GM21367 (cell line): ENCODE data around the gene RAI1.

Experiments used
- ATAC-seq: cut with Tn5 transposase; IDR thresholded peaks from one replicate; pipeline ENCODE4 v1.9.1; 2021; ENCODE audit not compliant: unreplicated experiment

Gene RAI1

DNA sequence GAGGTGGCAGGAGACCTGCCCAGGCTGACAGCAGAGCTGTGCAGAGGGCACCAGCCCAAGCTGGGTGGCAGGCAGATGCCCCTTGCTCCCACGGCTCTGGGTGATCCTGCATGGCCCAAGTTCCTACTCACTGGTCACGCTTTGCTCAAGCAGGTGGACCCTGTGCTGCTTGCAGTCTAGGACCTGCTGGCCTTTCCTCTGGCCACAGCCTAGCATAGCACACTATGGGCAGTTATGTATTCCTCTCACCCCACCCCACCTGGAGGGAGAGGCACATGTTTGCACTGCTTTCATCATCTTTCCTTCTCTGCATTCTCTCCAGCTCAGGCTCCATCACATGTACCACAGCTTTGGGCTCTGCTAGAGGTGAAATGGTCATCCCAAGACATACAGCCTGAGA, 175.1 kb downstream of the RAI1 start:
- ATAC-seq = no peak

DNA sequence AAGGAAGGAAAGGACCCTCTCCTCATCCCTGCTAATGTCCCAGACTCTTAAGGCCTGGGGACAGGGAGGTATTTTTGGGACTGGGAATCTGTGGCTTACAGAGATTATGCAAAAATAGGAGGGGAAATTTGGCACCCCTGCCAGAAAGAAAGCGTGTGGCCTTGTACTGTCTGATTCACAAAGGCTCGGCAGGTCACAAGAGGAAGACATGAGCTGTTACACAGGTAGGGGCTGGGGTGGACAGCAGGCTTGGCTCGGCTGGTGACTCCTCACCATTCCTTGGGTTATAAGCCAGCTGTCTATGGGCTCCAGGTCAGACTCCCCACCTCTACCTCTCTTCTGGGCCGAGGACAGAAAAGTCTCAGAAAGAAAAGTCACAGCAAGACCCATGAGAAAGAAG, 176.2 kb downstream of the RAI1 start:
- ATAC-seq = no peak

DNA sequence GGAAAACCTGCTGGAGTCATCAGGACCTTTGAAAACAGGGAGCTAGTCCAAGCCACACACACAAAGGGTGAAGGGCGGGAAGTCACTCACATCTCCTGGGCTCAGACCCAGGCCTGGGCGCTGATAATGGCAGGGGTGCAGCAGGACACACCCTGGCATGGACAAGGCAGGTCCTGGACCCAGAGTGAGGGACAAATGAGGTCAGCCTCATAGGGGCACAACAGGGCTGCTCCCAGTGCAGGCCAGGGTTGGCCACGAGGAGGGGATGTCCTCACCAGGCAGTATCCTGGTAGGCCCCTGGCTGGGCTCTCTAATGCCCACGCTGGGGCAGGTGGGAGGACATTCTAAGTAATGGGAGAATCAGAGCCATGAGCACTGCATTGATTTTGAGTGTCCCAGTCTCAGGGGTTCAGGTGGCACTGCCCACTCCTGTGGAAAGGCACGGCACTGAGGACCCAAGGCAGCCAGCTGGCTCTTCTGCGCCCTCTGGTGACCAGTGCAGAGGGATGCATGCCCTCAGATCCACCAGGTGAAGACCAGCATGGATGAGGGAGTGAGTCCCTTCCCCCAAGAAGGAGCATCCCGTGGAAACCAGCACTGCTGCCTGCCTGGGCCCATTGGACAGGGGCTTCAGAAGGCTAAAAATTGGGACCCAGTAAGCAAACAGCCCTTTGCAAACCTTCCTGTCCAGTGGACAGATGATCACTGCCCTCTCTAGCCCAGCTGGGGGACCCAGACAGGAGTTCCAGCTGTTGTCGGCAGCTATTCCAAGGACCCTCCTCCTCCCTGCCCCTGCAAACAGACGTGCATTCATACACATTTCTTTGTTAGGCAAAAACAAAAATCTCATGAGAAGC, 178.9 kb downstream of the RAI1 start:
- no peak for ATAC-seq

DNA sequence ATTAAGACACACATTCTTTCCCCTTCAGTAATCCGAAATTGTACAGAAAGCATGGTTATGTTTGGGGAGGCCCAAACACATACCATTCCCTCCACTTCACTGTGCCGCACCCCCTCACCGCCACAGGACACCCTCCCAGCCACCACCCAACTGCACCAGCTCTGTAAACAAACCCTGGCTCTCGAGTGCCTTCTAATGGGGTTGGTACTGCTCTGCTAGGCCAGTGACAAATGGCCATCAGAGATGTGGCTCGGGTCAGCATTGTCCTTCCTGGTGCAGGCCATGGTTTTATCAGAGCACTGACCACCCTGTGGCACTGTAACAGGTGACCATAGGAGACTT, 179.5 kb downstream of the RAI1 start:
- ATAC-seq = no peak
